ENCODE data around the gene GYG1. TPM values are rescaled to one million over a fixed set of nuclear protein-coding genes. Genes with fewer than 3 reads are reported as not detected.
"Not testable (repeated sequence)": the region's sequence is repeated elsewhere in the genome, so short reads cannot be mapped to it uniquely, and the experiment has no call there.

GYG1 gene
- total RNA-seq, 2 donors from 2014 or later, result 10.7 to 12.8 TPM

- Mint-ChIP-seq H3K36me3 (no peaks in the 10 kb centered on the region), H3K27ac (no peak overlapping the region), H3K9me3 (no peaks in the 10 kb centered on the region)
- no peak for ATAC-seq
- DNase-seq (ENCODE audit: low spot score in 2 of 2), result no peak
Observed at GRCh38 chr3:148971401-148972163, 19.8 kb upstream of the GYG1 start.

DNA sequence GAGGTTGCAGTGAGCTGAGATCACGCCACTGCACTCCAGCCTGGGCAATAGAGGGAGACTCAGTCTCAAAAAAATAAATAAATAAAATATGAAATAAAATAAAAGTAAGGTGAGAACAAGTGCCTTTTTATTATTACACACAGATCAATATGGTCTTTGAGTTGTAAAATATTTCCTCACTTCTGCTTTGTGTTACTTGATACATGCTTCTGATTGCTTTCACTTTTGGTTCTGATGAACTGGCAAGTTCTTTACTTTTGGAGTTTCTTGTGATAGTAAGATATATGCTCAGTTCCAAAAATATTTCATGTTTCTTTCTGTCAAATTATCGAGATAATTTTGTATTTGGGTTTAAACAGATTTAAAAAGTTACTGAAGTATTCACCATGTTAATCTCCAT is 16.6 kb upstream of the GYG1 start:
- Mint-ChIP-seq H3K27ac (no peak overlapping the region), H3K36me3 (peaks cover 0 to 4% of the 10 kb centered on the region in 2 donors), H3K9me3 (peaks cover 0 to 3% of the 10 kb centered on the region in 2 donors)
- no peak for DNase-seq (ENCODE audit: low spot score in 2 of 2)
- no peak for ATAC-seq

DNA sequence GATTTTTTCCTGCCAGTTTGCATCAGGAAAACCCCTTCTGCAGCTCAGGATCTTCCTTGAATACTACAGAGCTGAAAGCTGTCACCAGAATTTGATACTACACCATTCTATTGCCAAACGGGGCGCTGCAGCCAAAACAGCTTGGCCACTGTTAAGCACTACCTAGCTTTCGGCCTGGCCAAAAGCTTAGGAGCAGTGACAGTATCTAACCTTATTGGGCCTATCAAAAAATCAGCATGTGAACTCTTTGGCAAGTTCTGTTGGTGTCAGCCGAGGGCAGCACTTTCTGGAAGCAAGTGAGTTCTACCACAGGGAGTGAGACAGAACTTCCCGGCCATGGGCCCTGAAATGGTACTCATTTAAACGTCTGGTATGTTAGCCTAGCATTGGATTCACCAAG is 16.1 kb upstream of the GYG1 start:
- peaks cover 0 to 4% of the 10 kb centered on the region in 2 donors for H3K36me3 Mint-ChIP-seq
- ATAC-seq (no peak), DNase-seq (ENCODE audit: low spot score in 2 of 2) (no peak)
- H3K27ac Mint-ChIP-seq, result no peak overlapping the region
- H3K9me3 Mint-ChIP-seq, result peaks cover 0 to 3% of the 10 kb centered on the region in 2 donors

DNA sequence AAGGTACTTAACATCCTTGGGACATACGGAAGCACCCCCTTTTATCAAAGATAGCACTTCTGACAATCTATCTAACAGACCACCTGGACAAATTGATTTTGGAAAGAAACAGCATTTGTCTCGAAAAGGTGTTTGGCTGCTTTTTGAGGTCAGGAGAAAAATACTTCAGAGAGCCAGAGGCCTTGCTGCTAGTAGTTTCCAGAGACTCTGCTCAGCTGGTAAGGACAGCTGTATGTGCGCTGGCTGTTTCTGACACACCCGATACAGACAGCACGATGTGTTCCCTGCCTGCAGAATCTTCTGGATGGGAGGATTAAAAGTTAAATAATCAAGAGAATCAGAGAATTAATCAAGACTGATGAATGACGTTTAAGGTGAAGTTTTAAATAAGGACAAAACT is 15.6 kb upstream of the GYG1 start:
- H3K9me3 Mint-ChIP-seq, result peaks cover 0 to 3% of the 10 kb centered on the region in 2 donors
- no peak overlapping the region for H3K27ac Mint-ChIP-seq
- no peak for ATAC-seq
- no peak for DNase-seq (ENCODE audit: low spot score in 2 of 2)
- H3K36me3 Mint-ChIP-seq, result peaks cover 0 to 4% of the 10 kb centered on the region in 2 donors

- no peak overlapping the region for H3K27ac Mint-ChIP-seq
- peaks cover 0 to 3% of the 10 kb centered on the region in 2 donors for H3K9me3 Mint-ChIP-seq
- H3K36me3 Mint-ChIP-seq, result peaks cover 0 to 4% of the 10 kb centered on the region in 2 donors
- ATAC-seq (no peak), DNase-seq (ENCODE audit: low spot score in 2 of 2) (no peak)
Observed at GRCh38 chr3:148981273-148981672, 10.1 kb upstream of the GYG1 start.

DNA sequence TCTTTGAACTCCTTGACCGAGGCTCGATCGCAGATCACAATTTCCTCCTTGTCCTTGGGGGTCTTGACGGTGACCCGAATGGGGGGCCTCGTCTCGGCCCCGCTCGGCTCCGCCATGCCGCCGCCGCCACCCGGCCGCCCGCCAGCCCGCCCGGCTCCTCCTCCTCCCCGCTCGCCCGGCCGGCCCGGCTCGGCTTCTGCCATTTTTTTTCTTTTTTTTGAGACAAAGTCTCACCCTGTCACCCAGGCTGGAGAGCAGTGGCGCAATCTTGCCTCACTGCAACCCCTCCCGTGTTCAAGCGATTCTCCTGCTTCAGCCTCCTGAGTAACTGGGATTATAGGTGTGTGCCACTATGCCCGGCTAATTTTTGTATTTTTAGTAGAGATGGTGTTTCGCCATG is 3.8 kb upstream of the GYG1 start:
- not testable (repeated sequence) for DNase-seq (ENCODE audit: low spot score in 2 of 2); H3K27ac Mint-ChIP-seq; ATAC-seq; H3K36me3 Mint-ChIP-seq; H3K9me3 Mint-ChIP-seq

- no peak for DNase-seq (ENCODE audit: low spot score in 2 of 2)
- no peaks in the 10 kb centered on the region for H3K9me3 Mint-ChIP-seq
- peak overlapping the region in 1 of 2 donors; percentile 78 for H3K27ac Mint-ChIP-seq
- ATAC-seq, result peak in 1 of 2 donors; percentile 37
- no peaks in the 10 kb centered on the region for H3K36me3 Mint-ChIP-seq
Observed at GRCh38 chr3:148990236-148990635, 1.1 kb upstream of the GYG1 start.

GRCh38 chr3:148992027-148992634 is 791 bp downstream of the GYG1 start:
- Mint-ChIP-seq H3K36me3 (peaks cover 0 to 13% of the 10 kb centered on the region in 2 donors), H3K27ac (peak overlapping the region; percentile 75 to 78), H3K9me3 (no peaks in the 10 kb centered on the region)
- ATAC-seq (peak; percentile 23 to 27), DNase-seq (ENCODE audit: low spot score in 2 of 2) (peak in 1 of 2 donors; percentile 30)

DNA sequence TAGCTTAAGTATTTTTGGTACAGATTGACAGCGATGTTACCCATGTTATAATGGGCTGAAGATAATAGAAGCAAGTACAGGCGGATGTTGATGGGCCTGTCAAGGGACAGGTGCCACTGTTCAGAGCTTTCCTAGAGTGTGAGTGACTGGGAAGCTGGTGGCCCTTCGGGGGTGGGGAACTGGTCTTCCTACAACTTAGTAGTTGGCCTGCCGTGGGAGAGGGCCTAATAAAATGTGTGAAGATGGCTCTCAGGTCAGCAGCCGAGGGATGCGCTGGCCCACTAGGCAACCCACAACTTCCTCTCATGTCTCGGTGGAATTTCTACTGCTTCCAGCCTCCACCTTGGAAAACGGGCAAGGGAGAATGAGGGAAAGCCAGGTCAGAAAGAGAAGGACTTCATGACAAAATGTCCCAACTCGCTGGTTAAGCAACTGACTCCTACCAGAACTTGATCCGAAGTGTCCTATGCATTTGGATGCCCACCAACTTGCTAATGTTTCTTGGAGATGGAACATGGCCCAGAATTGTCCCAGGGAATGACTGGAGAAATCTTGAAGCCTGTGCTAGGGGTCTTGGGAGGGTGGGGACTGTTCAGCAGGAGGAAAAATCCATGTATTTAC is 1.4 kb downstream of the GYG1 start:
- H3K36me3 Mint-ChIP-seq, result peaks cover 0 to 13% of the 10 kb centered on the region in 2 donors
- peak overlapping the region; percentile 75 to 78 for H3K27ac Mint-ChIP-seq
- H3K9me3 Mint-ChIP-seq, result no peaks in the 10 kb centered on the region
- ATAC-seq (no peak), DNase-seq (ENCODE audit: low spot score in 2 of 2) (no peak)

GRCh38 chr3:148997623-148998022 is 6.3 kb downstream of the GYG1 start:
- ATAC-seq (no peak), DNase-seq (ENCODE audit: low spot score in 2 of 2) (no peak)
- Mint-ChIP-seq H3K36me3 (peaks cover 0 to 13% of the 10 kb centered on the region in 2 donors), H3K9me3 (no peaks in the 10 kb centered on the region), H3K27ac (no peak overlapping the region)

GRCh38 chr3:148998297-148998696 is 7.0 kb downstream of the GYG1 start:
- H3K27ac Mint-ChIP-seq, result peak overlapping the region in 1 of 2 donors; percentile 48
- ATAC-seq (no peak), DNase-seq (ENCODE audit: low spot score in 2 of 2) (no peak)
- H3K9me3 Mint-ChIP-seq, result no peaks in the 10 kb centered on the region
- H3K36me3 Mint-ChIP-seq, result peaks cover 0 to 13% of the 10 kb centered on the region in 2 donors

- no peaks in the 10 kb centered on the region for H3K9me3 Mint-ChIP-seq
- peak overlapping the region in 1 of 2 donors; percentile 48 for H3K27ac Mint-ChIP-seq
- H3K36me3 Mint-ChIP-seq, result peaks cover 0 to 13% of the 10 kb centered on the region in 2 donors
- no peak for DNase-seq (ENCODE audit: low spot score in 2 of 2)
- ATAC-seq, result peak; percentile 18 to 53
Observed at GRCh38 chr3:148998715-148999423, 7.5 kb downstream of the GYG1 start.

- no peak for DNase-seq (ENCODE audit: low spot score in 2 of 2)
- H3K27ac Mint-ChIP-seq, result no peak overlapping the region
- peaks cover 0 to 13% of the 10 kb centered on the region in 2 donors for H3K36me3 Mint-ChIP-seq
- no peaks in the 10 kb centered on the region for H3K9me3 Mint-ChIP-seq
- no peak for ATAC-seq
Observed at GRCh38 chr3:148999806-149000205, 8.5 kb downstream of the GYG1 start.

GRCh38 chr3:149000206-149000745 is 8.9 kb downstream of the GYG1 start:
- ATAC-seq (no peak), DNase-seq (ENCODE audit: low spot score in 2 of 2) (no peak)
- Mint-ChIP-seq H3K36me3 (peaks cover 0 to 13% of the 10 kb centered on the region in 2 donors), H3K27ac (no peak overlapping the region), H3K9me3 (no peaks in the 10 kb centered on the region)

GRCh38 chr3:149001727-149002126 is 10.4 kb downstream of the GYG1 start:
- H3K36me3 Mint-ChIP-seq, result peaks cover 0 to 4% of the 10 kb centered on the region in 2 donors
- no peak for ATAC-seq
- H3K9me3 Mint-ChIP-seq, result no peaks in the 10 kb centered on the region
- no peak overlapping the region for H3K27ac Mint-ChIP-seq
- DNase-seq (ENCODE audit: low spot score in 2 of 2), result no peak

- peaks cover 7 to 9% of the 10 kb centered on the region in 2 donors for H3K36me3 Mint-ChIP-seq
- peak overlapping the region in 1 of 2 donors; percentile 82 for H3K27ac Mint-ChIP-seq
- ATAC-seq (peak; percentile 18 to 73), DNase-seq (ENCODE audit: low spot score in 2 of 2) (no peak)
- no peaks in the 10 kb centered on the region for H3K9me3 Mint-ChIP-seq
Observed at GRCh38 chr3:149003653-149004305, 12.4 kb downstream of the GYG1 start.
